GM15510 (cell line): ENCODE data around the gene SMURF2.

Experiments used
- POLR2A ChIP-seq: IDR thresholded peaks from 3 replicates; pipeline ENCODE4 v1.6.1; 2011; ENCODE audit warnings: borderline replicate concordance; ENCODE audit not compliant: insufficient read length; ENCODE audit errors: extremely low read depth

Gene SMURF2

GRCh38 chr17:64661976-64662773 lies at the start of gene SMURF2:
Gene SMURF2 (minus strand): TSS chr17:64662307. CDS start chr17:64661880, 427 bp downstream.
- TF ChIP-seq POLR2A = peak; percentile 91

- TF ChIP-seq POLR2A = no peak
Observed at GRCh38 chr17:64709481-64709880, 47.4 kb upstream of the SMURF2 start.

GRCh38 chr17:64707050-64707591 lies 45.0 kb upstream of the SMURF2 start:
- TF ChIP-seq POLR2A = no peak

- TF ChIP-seq POLR2A = no peak
Observed at GRCh38 chr17:64706224-64707049, 44.3 kb upstream of the SMURF2 start.

- no peak for TF ChIP-seq POLR2A
Observed at GRCh38 chr17:64702815-64703214, 40.7 kb upstream of the SMURF2 start.

- TF ChIP-seq POLR2A = no peak
Observed at GRCh38 chr17:64698725-64699124, 36.6 kb upstream of the SMURF2 start.

GRCh38 chr17:64694207-64694606 lies 32.1 kb upstream of the SMURF2 start:
- no peak for TF ChIP-seq POLR2A

GRCh38 chr17:64692187-64692586 lies 30.1 kb upstream of the SMURF2 start:
- no peak for TF ChIP-seq POLR2A

GRCh38 chr17:64689106-64689505 lies 27.0 kb upstream of the SMURF2 start:
- TF ChIP-seq POLR2A = no peak

GRCh38 chr17:64688481-64688880 lies 26.4 kb upstream of the SMURF2 start:
- no peak for TF ChIP-seq POLR2A

GRCh38 chr17:64687961-64688360 lies 25.9 kb upstream of the SMURF2 start:
- no peak for TF ChIP-seq POLR2A

- TF ChIP-seq POLR2A = no peak
Observed at GRCh38 chr17:64687376-64687775, 25.3 kb upstream of the SMURF2 start.

- TF ChIP-seq POLR2A = no peak
Observed at GRCh38 chr17:64686705-64687104, 24.6 kb upstream of the SMURF2 start.

GRCh38 chr17:64685705-64686104 lies 23.6 kb upstream of the SMURF2 start:
- TF ChIP-seq POLR2A = no peak

- no peak for TF ChIP-seq POLR2A
Observed at GRCh38 chr17:64683796-64684195, 21.7 kb upstream of the SMURF2 start.

- TF ChIP-seq POLR2A = no peak
Observed at GRCh38 chr17:64682261-64683181, 20.4 kb upstream of the SMURF2 start.
